ENCODE results near the gene USP33. TPM values are rescaled to one million over a fixed set of nuclear protein-coding genes. Genes with fewer than 3 reads are reported as not detected.

Gene USP33
- polyA plus RNA-seq, 1 donor from 2014 or later = 267 TPM

DNA sequence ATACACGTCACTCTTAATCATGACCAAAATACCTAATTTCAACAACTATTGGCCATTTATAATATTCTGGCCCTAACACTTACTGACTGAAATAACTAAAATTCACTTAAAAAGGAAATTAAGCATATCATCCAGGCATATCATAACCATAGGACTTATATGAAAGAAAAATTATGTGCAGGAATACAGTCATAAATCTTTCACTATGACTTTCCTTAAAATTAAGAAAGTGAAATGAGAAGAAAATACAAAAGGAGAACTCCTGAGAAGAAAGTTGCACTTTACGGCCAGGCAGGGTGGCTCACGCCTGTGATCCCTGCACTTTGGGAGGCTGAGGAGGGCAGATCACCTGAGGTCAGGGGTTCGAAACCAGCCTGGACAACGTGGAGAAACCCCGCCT is 86.6 kb downstream of the USP33 start (continued):
- TF ChIP-seq, protein P1, sequence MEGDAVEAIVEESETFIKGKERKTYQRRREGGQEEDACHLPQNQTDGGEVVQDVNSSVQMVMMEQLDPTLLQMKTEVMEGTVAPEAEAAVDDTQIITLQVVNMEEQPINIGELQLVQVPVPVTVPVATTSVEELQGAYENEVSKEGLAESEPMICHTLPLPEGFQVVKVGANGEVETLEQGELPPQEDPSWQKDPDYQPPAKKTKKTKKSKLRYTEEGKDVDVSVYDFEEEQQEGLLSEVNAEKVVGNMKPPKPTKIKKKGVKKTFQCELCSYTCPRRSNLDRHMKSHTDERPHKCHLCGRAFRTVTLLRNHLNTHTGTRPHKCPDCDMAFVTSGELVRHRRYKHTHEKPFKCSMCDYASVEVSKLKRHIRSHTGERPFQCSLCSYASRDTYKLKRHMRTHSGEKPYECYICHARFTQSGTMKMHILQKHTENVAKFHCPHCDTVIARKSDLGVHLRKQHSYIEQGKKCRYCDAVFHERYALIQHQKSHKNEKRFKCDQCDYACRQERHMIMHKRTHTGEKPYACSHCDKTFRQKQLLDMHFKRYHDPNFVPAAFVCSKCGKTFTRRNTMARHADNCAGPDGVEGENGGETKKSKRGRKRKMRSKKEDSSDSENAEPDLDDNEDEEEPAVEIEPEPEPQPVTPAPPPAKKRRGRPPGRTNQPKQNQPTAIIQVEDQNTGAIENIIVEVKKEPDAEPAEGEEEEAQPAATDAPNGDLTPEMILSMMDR (IDR thresholded peaks at IDR 0.05; ENCODE audit: poor library complexity, severe bottlenecking) = no peak
- TF ChIP-seq MXI1 (conservative IDR thresholded peaks at IDR 0.05; ENCODE audit: poor library complexity, severe bottlenecking) (no peak), EZH2 (IDR thresholded peaks at IDR 0.05; ENCODE audit: borderline replicate concordance, insufficient read depth, low read length, poor library complexity, severe bottlenecking) (no peak)

DNA sequence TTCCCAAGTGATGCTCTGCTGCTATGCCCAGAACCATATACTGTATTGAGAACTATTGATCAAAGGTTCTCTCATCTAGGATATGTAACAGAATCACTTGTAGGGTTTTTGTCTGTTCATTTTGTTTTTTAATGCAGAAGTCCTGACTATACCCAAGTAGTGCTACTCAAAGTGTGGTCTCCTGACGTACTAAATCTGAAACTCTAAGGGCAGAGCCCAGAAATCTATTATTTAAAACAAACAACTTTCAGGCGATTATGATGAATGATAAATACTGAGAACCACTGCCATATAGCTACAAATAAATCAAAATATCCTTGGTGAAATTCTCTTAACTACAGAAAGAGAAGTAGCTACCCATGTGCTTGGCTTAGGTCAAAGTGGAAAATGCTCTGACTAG is 87.3 kb downstream of the USP33 start:
- Histone ChIP-seq H3K27ac (ENCODE audit: low read length) (no peak overlapping the region), H3K9me3 (ENCODE audit: low read length) (no peaks in the 10 kb centered on the region), H3K4me3 (ENCODE audit: low read length) (no peak overlapping the region), H3K36me3 (ENCODE audit: insufficient read depth, low read length) (no peaks in the 10 kb centered on the region), H3F3A (ENCODE audit: insufficient read depth, low read length, poor library complexity, severe bottlenecking) (no peaks in the 10 kb centered on the region), H3K9ac (ENCODE audit: low read length) (no peak overlapping the region), H3K4me2 (ENCODE audit: low read length) (no peak overlapping the region), H4K20me1 (ENCODE audit: insufficient read depth) (no peaks in the 10 kb centered on the region), H2AFZ (ENCODE audit: low read depth, low read length) (no peak overlapping the region), H3K79me2 (replicated peaks; ENCODE audit: insufficient read depth, low read length) (peaks cover 56% of the 10 kb centered on the region), H3K27me3 (ENCODE audit: insufficient read depth, low read depth, low read length) (no peaks in the 10 kb centered on the region), H3K9me2 (ENCODE audit: insufficient read depth, low read length) (no peaks in the 10 kb centered on the region)
- TF ChIP-seq EP300 (conservative IDR thresholded peaks at IDR 0.05; ENCODE audit: poor library complexity, severe bottlenecking) (no peak), TAF1 (IDR thresholded peaks at IDR 0.05; ENCODE audit: low read depth) (no peak), MXI1 (conservative IDR thresholded peaks at IDR 0.05; ENCODE audit: poor library complexity, severe bottlenecking) (no peak), SMC3 (conservative IDR thresholded peaks at IDR 0.05; ENCODE audit: poor library complexity) (no peak), POLR2AphosphoS5 (IDR thresholded peaks at IDR 0.05) (no peak), EZH2 (IDR thresholded peaks at IDR 0.05; ENCODE audit: borderline replicate concordance, insufficient read depth, low read length, poor library complexity, severe bottlenecking) (no peak), RAD21 (conservative IDR thresholded peaks at IDR 0.05) (no peak)
- TF ChIP-seq, protein P2, sequence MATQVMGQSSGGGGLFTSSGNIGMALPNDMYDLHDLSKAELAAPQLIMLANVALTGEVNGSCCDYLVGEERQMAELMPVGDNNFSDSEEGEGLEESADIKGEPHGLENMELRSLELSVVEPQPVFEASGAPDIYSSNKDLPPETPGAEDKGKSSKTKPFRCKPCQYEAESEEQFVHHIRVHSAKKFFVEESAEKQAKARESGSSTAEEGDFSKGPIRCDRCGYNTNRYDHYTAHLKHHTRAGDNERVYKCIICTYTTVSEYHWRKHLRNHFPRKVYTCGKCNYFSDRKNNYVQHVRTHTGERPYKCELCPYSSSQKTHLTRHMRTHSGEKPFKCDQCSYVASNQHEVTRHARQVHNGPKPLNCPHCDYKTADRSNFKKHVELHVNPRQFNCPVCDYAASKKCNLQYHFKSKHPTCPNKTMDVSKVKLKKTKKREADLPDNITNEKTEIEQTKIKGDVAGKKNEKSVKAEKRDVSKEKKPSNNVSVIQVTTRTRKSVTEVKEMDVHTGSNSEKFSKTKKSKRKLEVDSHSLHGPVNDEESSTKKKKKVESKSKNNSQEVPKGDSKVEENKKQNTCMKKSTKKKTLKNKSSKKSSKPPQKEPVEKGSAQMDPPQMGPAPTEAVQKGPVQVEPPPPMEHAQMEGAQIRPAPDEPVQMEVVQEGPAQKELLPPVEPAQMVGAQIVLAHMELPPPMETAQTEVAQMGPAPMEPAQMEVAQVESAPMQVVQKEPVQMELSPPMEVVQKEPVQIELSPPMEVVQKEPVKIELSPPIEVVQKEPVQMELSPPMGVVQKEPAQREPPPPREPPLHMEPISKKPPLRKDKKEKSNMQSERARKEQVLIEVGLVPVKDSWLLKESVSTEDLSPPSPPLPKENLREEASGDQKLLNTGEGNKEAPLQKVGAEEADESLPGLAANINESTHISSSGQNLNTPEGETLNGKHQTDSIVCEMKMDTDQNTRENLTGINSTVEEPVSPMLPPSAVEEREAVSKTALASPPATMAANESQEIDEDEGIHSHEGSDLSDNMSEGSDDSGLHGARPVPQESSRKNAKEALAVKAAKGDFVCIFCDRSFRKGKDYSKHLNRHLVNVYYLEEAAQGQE (IDR thresholded peaks at IDR 0.05; ENCODE audit: borderline replicate concordance) = no peak
- TF ChIP-seq, protein P1 (IDR thresholded peaks at IDR 0.05; ENCODE audit: poor library complexity, severe bottlenecking) = no peak

Data from neural cell (in vitro differentiated cells).